ENCODE measurements around the gene INSYN1. TPM values are rescaled to one million over a fixed set of nuclear protein-coding genes. Genes with fewer than 3 reads are reported as not detected.
A peak's percentile ranks its signal among the peaks of the same experiment; 100 is the strongest.

Gene INSYN1
- total RNA-seq, 1 experiment from 2014 or later: not detected

- H3K36me3 ChIP-seq (ENCODE audit: low read depth, low read length): peaks cover 11% of the 10 kb centered on the region; the same call in 1 of the 2 replicates
- no peaks in the 10 kb centered on the region for H3F3A ChIP-seq (ENCODE audit: low read length, unreplicated experiment)
- H3K9me2 ChIP-seq (replicated peaks; ENCODE audit: low read length): no peaks in the 10 kb centered on the region
- intact Hi-C loops (cut with micrococcal nuclease): no loop called here
- H3K27ac ChIP-seq (ENCODE audit: low read length): peak overlapping the region; percentile 84
- no peak for ATAC-seq
- no peaks in the 10 kb centered on the region for H3K27me3 ChIP-seq (ENCODE audit: low read length)
- peak; percentile 23 for DNase-seq
- H3K4me1 ChIP-seq (ENCODE audit: insufficient read depth, low read length): peaks cover 29% of the 10 kb centered on the region
- ChIA-PET POLR2A (ENCODE audit: unreplicated experiment) (no interaction called here), CTCF (interaction anchor here (1.7 kb wide), 1 partner anchor 60 kb away, joined by 12 read pairs; no protein-coding TSS in a partner anchor)
- H3K9ac ChIP-seq (ENCODE audit: low read length): peak overlapping the region; percentile 28
- H2AFZ ChIP-seq (ENCODE audit: low read length): no peak overlapping the region
- H3K9me3 ChIP-seq (ENCODE audit: low read length): no peaks in the 10 kb centered on the region
- peaks cover 73% of the 10 kb centered on the region for H3K79me2 ChIP-seq (ENCODE audit: low read length)
- no TSS peak for BruUV-seq (replicated peaks)
- TF ChIP-seq EZH2phosphoT487 (IDR thresholded peaks at IDR 0.05; ENCODE audit: borderline replicate concordance, low read length) (no peak), CTCF (conservative IDR thresholded peaks at IDR 0.05; ENCODE audit: low read depth, low read length) (no peak), EZH2 (IDR thresholded peaks at IDR 0.05; ENCODE audit: low read length, unreplicated experiment) (no peak)
- no peak overlapping the region for H3K4me3 ChIP-seq (ENCODE audit: low read length)
- H3K4me2 ChIP-seq (ENCODE audit: low read length): peak overlapping the region; percentile 56
- H4K20me1 ChIP-seq (ENCODE audit: low read length): peaks cover 7% of the 10 kb centered on the region; the same call in 1 of the 2 replicates
Observed at GRCh38 chr15:73695773-73696640, 57.1 kb downstream of the INSYN1 start.

GRCh38 chr15:73694419-73694818 lies 58.7 kb downstream of the INSYN1 start:
- POLR2A ChIA-PET (ENCODE audit: unreplicated experiment): no interaction called here
- TF ChIP-seq EZH2phosphoT487 (IDR thresholded peaks at IDR 0.05; ENCODE audit: borderline replicate concordance, low read length) (no peak), EZH2 (IDR thresholded peaks at IDR 0.05; ENCODE audit: low read length, unreplicated experiment) (no peak), CTCF (conservative IDR thresholded peaks at IDR 0.05; ENCODE audit: low read depth, low read length) (no peak)

More at GRCh38 chr15:73694419-73694818, 58.7 kb downstream of the INSYN1 start:
- Histone ChIP-seq H3K36me3 (ENCODE audit: low read depth, low read length) (peaks cover 10% of the 10 kb centered on the region; the same call in 1 of the 2 replicates), H3K79me2 (ENCODE audit: low read length) (peaks cover 87% of the 10 kb centered on the region), H3K4me3 (ENCODE audit: low read length) (no peak overlapping the region), H3K4me1 (ENCODE audit: insufficient read depth, low read length) (peaks cover 40% of the 10 kb centered on the region), H3K9me2 (replicated peaks; ENCODE audit: low read length) (no peaks in the 10 kb centered on the region), H3K4me2 (ENCODE audit: low read length) (no peak overlapping the region), H3F3A (ENCODE audit: low read length, unreplicated experiment) (no peaks in the 10 kb centered on the region), H4K20me1 (ENCODE audit: low read length) (peaks cover 11% of the 10 kb centered on the region; the same call in 1 of the 2 replicates), H2AFZ (ENCODE audit: low read length) (no peak overlapping the region), H3K27ac (ENCODE audit: low read length) (no peak overlapping the region), H3K27me3 (ENCODE audit: low read length) (no peaks in the 10 kb centered on the region), H3K9me3 (ENCODE audit: low read length) (no peaks in the 10 kb centered on the region), H3K9ac (ENCODE audit: low read length) (no peak overlapping the region)
- ATAC-seq (no peak), DNase-seq (no peak)
- intact Hi-C loops (cut with micrococcal nuclease): no loop called here
- BruUV-seq (replicated peaks): no TSS peak
- CTCF ChIA-PET: interaction anchor here (0.6 kb wide), 1 partner anchor 10 kb away, joined by 3 read pairs; no protein-coding TSS in a partner anchor
